K562 (cell line): ENCODE data around the gene TBRG1. TPM values are rescaled to one million over a fixed set of nuclear protein-coding genes. Genes with fewer than 3 reads are reported as not detected.

Source experiments
- ATAC-seq: fragments of 200-7000 bp; cut with Tn5 transposase; 3 replicates; pipeline ENCODE4 v1.9.1; 2020; ENCODE audit warnings: moderate library complexity
- BruUV-seq: library from RNA; stranded (reverse); fragments of 400-500 nt; replicated peaks from 2 replicates; lab custom pipeline; 2021; lab: Mats Ljungman, UMichigan
- CTCF ChIA-PET: fragments of 300-600 bp; formaldehyde crosslinking; extraction: SDS; loops from one replicate; lab custom pipeline; 2021; ENCODE audit warnings: low intra/inter-chr PET ratio; lab: Yijun Ruan, JAX
- POLR2A ChIA-PET: fragments of 300-600, 350-650 bp; sonication (Branson Sonifier 250); formaldehyde crosslinking; extraction: SDS; loops from one replicate; lab custom pipeline; 2021; ENCODE audit warnings: antibody characterized with exemption, inconsistent platforms; lab: Yijun Ruan, JAX
- DNase-seq, 4 experiments: peaks; one replicate each; pipeline versions ENCODE4 v3.0.0 to v3.0.0-alpha.2; 2011 to 2018; ENCODE audit warnings: low spot score in 3 of 4, mixed read lengths in 3 of 4; ENCODE audit errors: extremely low read depth in 1 of 4
- FAIRE-seq: peaks from 2 replicates; lab custom pipeline; 2011; peaks lifted over from hg19 to GRCh38; lab: Jason Lieb, UNC
- H2AFZ ChIP-seq: 2 replicates; pipeline ENCODE4 v1.6.0; 2011; ENCODE audit warnings: low read depth, low read length, control low read depth, inconsistent platforms
- H3K27ac ChIP-seq: fragments of 200-600 bp; 3 replicates; pipeline ENCODE4 v1.8.0; 2011; ENCODE audit warnings: low read depth, mild to moderate bottlenecking, control low read depth, inconsistent platforms, low read length, moderate library complexity, mixed read lengths; ENCODE audit errors: extremely low read depth
- H3K27me3 ChIP-seq, 2 experiments: fragments of 300-600 bp in 1 of 2; 2 replicates in 1 of 2; 3 replicates in 1 of 2; pipeline versions ENCODE4 v1.6.0 to v1.8.0; 2011; ENCODE audit warnings: inconsistent platforms in 2 of 2, low read length in 2 of 2, mild to moderate bottlenecking in 1 of 2, mixed read lengths in 1 of 2, moderate library complexity in 1 of 2; ENCODE audit not compliant: control insufficient read depth in 2 of 2, insufficient read depth in 2 of 2
- H3K36me3 ChIP-seq: fragments of 300-600 bp; 3 replicates; pipeline ENCODE4 v1.8.0; 2011; ENCODE audit warnings: mild to moderate bottlenecking, low read length, inconsistent platforms; ENCODE audit not compliant: control insufficient read depth, insufficient read depth
- H3K4me1 ChIP-seq, 2 experiments: fragments of 200-600 bp in 1 of 2; replicated peaks in 1 of 2; 2 replicates in 1 of 2; 3 replicates in 1 of 2; pipeline versions ENCODE4 v1.5.1 to v1.8.0; 2011; ENCODE audit warnings: inconsistent platforms in 2 of 2, low read length in 2 of 2, mild to moderate bottlenecking in 1 of 2, mixed read lengths in 1 of 2, moderate library complexity in 1 of 2; ENCODE audit not compliant: control insufficient read depth in 2 of 2, insufficient read depth in 2 of 2
- H3K4me2 ChIP-seq: 2 replicates; pipeline ENCODE4 v1.6.1; 2011; ENCODE audit warnings: low read length, control low read depth, inconsistent platforms, mixed read lengths; ENCODE audit not compliant: insufficient read depth
- H3K4me3 ChIP-seq: fragments of 200-600 bp; sonication (generic), shearing (Covaris generic); 2 replicates; pipeline ENCODE4 v1.5.1; 2016; ENCODE audit warnings: control low read depth, inconsistent platforms
- H3K79me2 ChIP-seq: fragments of 200-600 bp; 3 replicates; pipeline ENCODE4 v1.8.0; 2011; ENCODE audit warnings: low read length, inconsistent platforms; ENCODE audit not compliant: control insufficient read depth, insufficient read depth
- H3K9ac ChIP-seq, 2 experiments: 2 replicates each; pipeline versions ENCODE4 v1.6.0 to v1.6.1; 2011; ENCODE audit warnings: low read depth in 2 of 2, low read length in 2 of 2, control low read depth in 1 of 2, inconsistent platforms in 1 of 2, mild to moderate bottlenecking in 1 of 2, mixed read lengths in 1 of 2; ENCODE audit not compliant: insufficient read depth in 1 of 2
- H3K9me1 ChIP-seq: one replicate; pipeline ENCODE4 v1.6.0; 2011; ENCODE audit warnings: inconsistent platforms, mild to moderate bottlenecking, low read length, moderate library complexity; ENCODE audit not compliant: control insufficient read depth, insufficient read depth
- H3K9me3 ChIP-seq: replicated peaks from 2 replicates; pipeline ENCODE4 v1.5.1; 2011; ENCODE audit warnings: low read depth, low read length, inconsistent platforms; ENCODE audit not compliant: control insufficient read depth, insufficient read depth
- H4K20me1 ChIP-seq: replicated peaks from 2 replicates; pipeline ENCODE4 v1.6.1; 2011; ENCODE audit warnings: low read length, inconsistent platforms, mixed read lengths; ENCODE audit not compliant: control insufficient read depth, insufficient read depth
- BMI1 ChIP-seq: fragments of 150-350 bp; IDR thresholded peaks from 2 replicates; pipeline ENCODE4 v1.6.1; 2014; ENCODE audit warnings: low read length
- JUND ChIP-seq, 2 experiments: IDR thresholded peaks; 2 replicates in 1 of 2; 3 replicates in 1 of 2; pipeline ENCODE4 v1.6.1; 2011; ENCODE audit warnings: borderline replicate concordance in 2 of 2, low read depth in 2 of 2, low read length in 2 of 2, improper control_type of control experiment in 1 of 2, missing biosample characterization in 1 of 2, missing genetic modification characterization in 1 of 2, missing genetic modification reagents in 1 of 2
- KAT7 ChIP-seq: sonication (generic); formaldehyde crosslinking; IDR thresholded peaks from 2 replicates; pipeline ENCODE4 v1.8.0; 2022; ENCODE audit warnings: missing genetic modification reagents, mild to moderate bottlenecking, borderline replicate concordance
- NUFIP1 ChIP-seq: fragments of 450-650 bp; IDR thresholded peaks from 2 replicates; pipeline ENCODE4 v1.6.1; 2018; ENCODE audit not compliant: partially characterized antibody
- STAT5B ChIP-seq: fragments of 250-450 bp; sonication (Bioruptor Pico); IDR thresholded peaks from 2 replicates; pipeline ENCODE4 v1.8.0; 2021; ENCODE audit warnings: mild to moderate bottlenecking, inconsistent platforms
- WGBS: fragments of 100-300 bp; shearing (Covaris generic); methylation state at CpG from one replicate; pipeline ENCODE4 v1.1.6; 2016; ENCODE audit warnings: low coverage, mixed read lengths; ENCODE audit not compliant: insufficient coverage; ENCODE audit errors: missing lambda C conversion rate; 5-methylcytosine and 5-hydroxymethylcytosine counted together
- in situ Hi-C: fragments of 300-500 bp; cut with MboI; formaldehyde crosslinking; loops from 4 replicates; pipeline ENCODE4 v1.15.0; 2018; ENCODE audit warnings: inconsistent platforms, mixed read lengths
- intact Hi-C: fragments of 100-400 bp; cut with micrococcal nuclease; formaldehyde crosslinking; loops from 2 replicates; pipeline ENCODE4 v1.14.2; 2022
- polyA plus RNA-seq, 8 experiments: library from polyadenylated mRNA; depleted of rRNA in 4 of 8; stranded (reverse) in 5 of 8; unstranded in 3 of 8; fragments of >200 nt; fragmentation: Nextera tagmentation in 2 of 8; fragmentation: Illumina TruSeq in 1 of 8; extraction: Ambion mirVana in 2 of 8; extraction: Trizol in 1 of 8; gene quantifications; 2 replicates each; pipeline versions ENCODE4 v1.2.1 to v1.2.3, GENCODE V29; 2011 to 2014; ENCODE audit warnings: inconsistent platforms in 1 of 8, missing spikeins in 1 of 8
- total RNA-seq, 7 experiments: library from RNA; depleted of rRNA in 6 of 7; stranded (reverse); fragments of >200 nt in 6 of 7; fragmentation: Illumina TruSeq in 2 of 7; extraction: Trizol in 2 of 7; gene quantifications; 2 replicates each; pipeline versions ENCODE4 v1.2.1 to v1.2.3, GENCODE V29; 2011 to 2021; ENCODE audit warnings: low replicate concordance in 1 of 7
- TF ChIP-seq, protein P1 (sequence below): sonication (generic); formaldehyde crosslinking; IDR thresholded peaks from 2 replicates; pipeline ENCODE4 v1.8.1; 2023; ENCODE audit warnings: mild to moderate bottlenecking, missing genetic modification reagents
- TF ChIP-seq, protein P2 (sequence below): fragments of 200-400 bp; formaldehyde crosslinking; IDR thresholded peaks from 2 replicates; pipeline ENCODE4 v1.6.1; 2017; ENCODE audit warnings: mild to moderate bottlenecking, low read depth, low read length, moderate library complexity
- TF ChIP-seq, protein P3 (sequence below): fragments of 450-650 bp; IDR thresholded peaks from 2 replicates; pipeline ENCODE4 v1.6.1; 2014; ENCODE audit warnings: low read depth, mild to moderate bottlenecking, moderate library complexity, borderline replicate concordance
- TF ChIP-seq, protein P4 (sequence below): fragments of 450-650 bp; conservative IDR thresholded peaks from 2 replicates; pipeline ENCODE4 v1.6.1; 2016; ENCODE audit warnings: missing genetic modification characterization, low read depth, mild to moderate bottlenecking, missing compliant biosample characterization, moderate library complexity
- TF ChIP-seq, protein P5 (sequence below): fragments of 250-450 bp; sonication (Bioruptor Pico); IDR thresholded peaks from 2 replicates; pipeline ENCODE4 v1.4.0; 2020; ENCODE audit warnings: mild to moderate bottlenecking, moderate library complexity

TBRG1 gene
- total and polyA plus RNA-seq, 9 of the 15 experiments (the other 6 are each of a cell fraction or from before 2014, with no cell fraction given): 8.7 to 30.0 (median 20.2) TPM

DNA sequence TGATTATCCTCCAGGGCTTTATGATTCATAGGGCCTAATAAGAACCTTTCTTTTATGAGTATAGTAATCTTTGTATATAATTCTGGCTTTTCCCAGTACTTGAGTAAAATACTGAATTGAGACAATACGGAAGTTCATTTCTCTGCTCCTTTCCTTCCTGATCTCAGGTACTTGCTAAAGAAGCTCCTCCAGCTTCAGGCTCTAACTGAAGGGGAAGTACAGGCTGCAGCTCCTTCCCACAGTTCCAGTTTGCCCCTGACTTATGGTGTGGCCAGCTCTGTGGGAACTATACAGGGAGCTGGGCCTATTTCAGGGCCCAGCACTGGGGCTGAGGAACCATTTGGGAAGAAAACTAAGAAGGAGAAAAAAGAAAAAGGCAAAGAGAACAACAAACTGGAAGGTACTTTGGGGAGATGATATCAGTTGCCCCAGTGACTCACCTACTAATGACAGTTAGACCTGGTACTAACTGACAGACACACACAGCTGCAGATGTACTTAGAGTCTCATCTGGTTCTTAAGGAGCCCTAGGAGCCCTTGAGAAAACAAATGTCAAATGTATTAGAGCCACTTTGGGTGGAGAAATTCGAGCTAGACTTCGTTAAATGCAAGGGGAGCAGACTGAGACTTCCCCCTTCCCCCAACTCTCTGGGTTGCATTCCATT lies 3.0 kb downstream of the TBRG1 start:
- H3K9ac ChIP-seq: no peak overlapping the region; a peak in 1 of 4 replicates
- H3K79me2 ChIP-seq: peaks cover 35% of the 10 kb centered on the region
- FAIRE-seq (no peak), DNase-seq (no peak), ATAC-seq (no peak)
- H3K36me3 ChIP-seq: peaks cover 57% of the 10 kb centered on the region
- no peaks in the 10 kb centered on the region for H4K20me1 ChIP-seq
- BruUV-seq: no TSS peak
- ChIA-PET POLR2A (interaction anchor here (1.9 kb wide), 1 partner anchor 14 kb away, joined by 11 read pairs; no protein-coding TSS in a partner anchor), CTCF (no interaction called here)
- in situ Hi-C loops (no loop called here), intact Hi-C loops (no loop called here)
- peaks cover 4% of the 10 kb centered on the region for H3K9me1 ChIP-seq
- whole genome bisulfite sequencing: 70% methylated on average over 3 of the region's 3 CpGs
- peak overlapping the region; percentile 38; the same call in 1 of the 3 replicates for H3K27ac ChIP-seq
- H3K4me1 ChIP-seq: peaks cover 0 to 13% of the 10 kb centered on the region in 2 experiments; a peak in 3 of 5 replicates
- no peaks in the 10 kb centered on the region for H3K27me3 ChIP-seq
- no peak overlapping the region for H3K4me2 ChIP-seq
- H2AFZ ChIP-seq: no peak overlapping the region
- H3K9me3 ChIP-seq: no peaks in the 10 kb centered on the region
- H3K4me3 ChIP-seq: no peak overlapping the region
- TF ChIP-seq, protein P1, sequence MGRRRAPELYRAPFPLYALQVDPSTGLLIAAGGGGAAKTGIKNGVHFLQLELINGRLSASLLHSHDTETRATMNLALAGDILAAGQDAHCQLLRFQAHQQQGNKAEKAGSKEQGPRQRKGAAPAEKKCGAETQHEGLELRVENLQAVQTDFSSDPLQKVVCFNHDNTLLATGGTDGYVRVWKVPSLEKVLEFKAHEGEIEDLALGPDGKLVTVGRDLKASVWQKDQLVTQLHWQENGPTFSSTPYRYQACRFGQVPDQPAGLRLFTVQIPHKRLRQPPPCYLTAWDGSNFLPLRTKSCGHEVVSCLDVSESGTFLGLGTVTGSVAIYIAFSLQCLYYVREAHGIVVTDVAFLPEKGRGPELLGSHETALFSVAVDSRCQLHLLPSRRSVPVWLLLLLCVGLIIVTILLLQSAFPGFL (CRISPR knock-in tag): no peak
- TF ChIP-seq, protein P2, sequence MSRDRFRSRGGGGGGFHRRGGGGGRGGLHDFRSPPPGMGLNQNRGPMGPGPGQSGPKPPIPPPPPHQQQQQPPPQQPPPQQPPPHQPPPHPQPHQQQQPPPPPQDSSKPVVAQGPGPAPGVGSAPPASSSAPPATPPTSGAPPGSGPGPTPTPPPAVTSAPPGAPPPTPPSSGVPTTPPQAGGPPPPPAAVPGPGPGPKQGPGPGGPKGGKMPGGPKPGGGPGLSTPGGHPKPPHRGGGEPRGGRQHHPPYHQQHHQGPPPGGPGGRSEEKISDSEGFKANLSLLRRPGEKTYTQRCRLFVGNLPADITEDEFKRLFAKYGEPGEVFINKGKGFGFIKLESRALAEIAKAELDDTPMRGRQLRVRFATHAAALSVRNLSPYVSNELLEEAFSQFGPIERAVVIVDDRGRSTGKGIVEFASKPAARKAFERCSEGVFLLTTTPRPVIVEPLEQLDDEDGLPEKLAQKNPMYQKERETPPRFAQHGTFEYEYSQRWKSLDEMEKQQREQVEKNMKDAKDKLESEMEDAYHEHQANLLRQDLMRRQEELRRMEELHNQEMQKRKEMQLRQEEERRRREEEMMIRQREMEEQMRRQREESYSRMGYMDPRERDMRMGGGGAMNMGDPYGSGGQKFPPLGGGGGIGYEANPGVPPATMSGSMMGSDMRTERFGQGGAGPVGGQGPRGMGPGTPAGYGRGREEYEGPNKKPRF: no peak
- TF ChIP-seq BMI1 (no peak), JUND (IDR thresholded peaks at IDR 0.05; ENCODE audit: borderline replicate concordance, low read depth, low read length) (peak; percentile 76), JUND (tag; IDR thresholded peaks at IDR 0.05; ENCODE audit: borderline replicate concordance, low read depth, low read length) (peak; percentile 77; the same call in 1 of the 3 replicates), STAT5B (CRISPR knock-in tag) (no peak), NUFIP1 (no peak), KAT7 (CRISPR knock-in tag) (no peak)
- TF ChIP-seq, protein P3, sequence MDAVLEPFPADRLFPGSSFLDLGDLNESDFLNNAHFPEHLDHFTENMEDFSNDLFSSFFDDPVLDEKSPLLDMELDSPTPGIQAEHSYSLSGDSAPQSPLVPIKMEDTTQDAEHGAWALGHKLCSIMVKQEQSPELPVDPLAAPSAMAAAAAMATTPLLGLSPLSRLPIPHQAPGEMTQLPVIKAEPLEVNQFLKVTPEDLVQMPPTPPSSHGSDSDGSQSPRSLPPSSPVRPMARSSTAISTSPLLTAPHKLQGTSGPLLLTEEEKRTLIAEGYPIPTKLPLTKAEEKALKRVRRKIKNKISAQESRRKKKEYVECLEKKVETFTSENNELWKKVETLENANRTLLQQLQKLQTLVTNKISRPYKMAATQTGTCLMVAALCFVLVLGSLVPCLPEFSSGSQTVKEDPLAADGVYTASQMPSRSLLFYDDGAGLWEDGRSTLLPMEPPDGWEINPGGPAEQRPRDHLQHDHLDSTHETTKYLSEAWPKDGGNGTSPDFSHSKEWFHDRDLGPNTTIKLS: no peak
- TF ChIP-seq, protein P4, sequence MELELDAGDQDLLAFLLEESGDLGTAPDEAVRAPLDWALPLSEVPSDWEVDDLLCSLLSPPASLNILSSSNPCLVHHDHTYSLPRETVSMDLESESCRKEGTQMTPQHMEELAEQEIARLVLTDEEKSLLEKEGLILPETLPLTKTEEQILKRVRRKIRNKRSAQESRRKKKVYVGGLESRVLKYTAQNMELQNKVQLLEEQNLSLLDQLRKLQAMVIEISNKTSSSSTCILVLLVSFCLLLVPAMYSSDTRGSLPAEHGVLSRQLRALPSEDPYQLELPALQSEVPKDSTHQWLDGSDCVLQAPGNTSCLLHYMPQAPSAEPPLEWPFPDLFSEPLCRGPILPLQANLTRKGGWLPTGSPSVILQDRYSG (tag): no peak
- TF ChIP-seq, protein P5, sequence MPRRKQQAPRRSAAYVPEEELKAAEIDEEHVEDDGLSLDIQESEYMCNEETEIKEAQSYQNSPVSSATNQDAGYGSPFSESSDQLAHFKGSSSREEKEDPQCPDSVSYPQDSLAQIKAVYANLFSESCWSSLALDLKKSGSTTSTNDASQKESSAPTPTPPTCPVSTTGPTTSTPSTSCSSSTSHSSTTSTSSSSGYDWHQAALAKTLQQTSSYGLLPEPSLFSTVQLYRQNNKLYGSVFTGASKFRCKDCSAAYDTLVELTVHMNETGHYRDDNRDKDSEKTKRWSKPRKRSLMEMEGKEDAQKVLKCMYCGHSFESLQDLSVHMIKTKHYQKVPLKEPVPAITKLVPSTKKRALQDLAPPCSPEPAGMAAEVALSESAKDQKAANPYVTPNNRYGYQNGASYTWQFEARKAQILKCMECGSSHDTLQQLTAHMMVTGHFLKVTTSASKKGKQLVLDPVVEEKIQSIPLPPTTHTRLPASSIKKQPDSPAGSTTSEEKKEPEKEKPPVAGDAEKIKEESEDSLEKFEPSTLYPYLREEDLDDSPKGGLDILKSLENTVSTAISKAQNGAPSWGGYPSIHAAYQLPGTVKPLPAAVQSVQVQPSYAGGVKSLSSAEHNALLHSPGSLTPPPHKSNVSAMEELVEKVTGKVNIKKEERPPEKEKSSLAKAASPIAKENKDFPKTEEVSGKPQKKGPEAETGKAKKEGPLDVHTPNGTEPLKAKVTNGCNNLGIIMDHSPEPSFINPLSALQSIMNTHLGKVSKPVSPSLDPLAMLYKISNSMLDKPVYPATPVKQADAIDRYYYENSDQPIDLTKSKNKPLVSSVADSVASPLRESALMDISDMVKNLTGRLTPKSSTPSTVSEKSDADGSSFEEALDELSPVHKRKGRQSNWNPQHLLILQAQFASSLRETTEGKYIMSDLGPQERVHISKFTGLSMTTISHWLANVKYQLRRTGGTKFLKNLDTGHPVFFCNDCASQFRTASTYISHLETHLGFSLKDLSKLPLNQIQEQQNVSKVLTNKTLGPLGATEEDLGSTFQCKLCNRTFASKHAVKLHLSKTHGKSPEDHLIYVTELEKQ (CRISPR knock-in tag): no peak
